ENCODE results near the gene ADCY1.

DNA sequence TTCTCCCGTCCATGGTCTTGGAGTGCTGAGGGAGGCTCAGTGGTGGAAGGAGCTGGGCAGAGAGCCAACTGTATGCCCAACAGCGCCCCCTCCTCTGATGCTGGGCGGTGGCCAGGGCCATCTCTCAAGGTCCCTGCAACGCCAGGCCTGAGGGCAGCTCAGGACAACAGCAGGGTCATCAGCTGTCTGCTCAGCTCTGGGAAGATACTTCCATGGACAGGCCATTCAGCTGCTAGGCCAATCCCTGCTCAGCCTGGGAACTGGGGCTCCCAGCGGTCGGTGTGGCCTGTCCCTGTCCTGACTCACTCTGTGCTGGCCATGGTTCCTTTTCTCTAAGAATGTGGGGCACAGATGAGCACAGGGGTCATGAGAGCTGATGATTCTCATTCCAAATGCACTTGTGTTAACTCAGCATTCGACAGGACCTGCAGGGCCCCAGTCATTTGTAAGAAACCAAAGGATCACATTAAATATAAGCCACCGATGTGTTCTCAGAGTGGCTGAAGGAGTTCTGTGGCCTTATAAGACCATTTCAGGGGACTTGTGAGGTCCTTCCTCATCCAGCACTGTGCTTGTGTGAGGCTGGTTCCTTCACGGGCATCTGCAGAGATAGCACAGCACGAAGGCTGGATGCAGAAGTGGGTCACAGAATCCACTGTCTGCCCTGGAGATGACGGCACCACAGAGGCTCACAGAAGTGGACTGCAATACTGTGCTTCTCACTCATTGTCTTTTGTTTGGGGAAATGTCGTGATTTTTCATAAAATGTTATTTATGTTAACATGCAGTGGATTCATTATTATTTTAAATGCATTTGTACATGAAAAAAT lies 73.0 kb downstream of the ADCY1 start:
- TF ChIP-seq EZH2 (IDR thresholded peaks at IDR 0.05; ENCODE audit: low read length, unreplicated experiment) (no peak), CTCF (conservative IDR thresholded peaks at IDR 0.05; ENCODE audit: low read depth, low read length) (no peak), EZH2phosphoT487 (IDR thresholded peaks at IDR 0.05; ENCODE audit: borderline replicate concordance, low read length) (no peak)

Data from PC-3 (cell line).